ENCODE results near the gene ENTREP3.

DNA sequence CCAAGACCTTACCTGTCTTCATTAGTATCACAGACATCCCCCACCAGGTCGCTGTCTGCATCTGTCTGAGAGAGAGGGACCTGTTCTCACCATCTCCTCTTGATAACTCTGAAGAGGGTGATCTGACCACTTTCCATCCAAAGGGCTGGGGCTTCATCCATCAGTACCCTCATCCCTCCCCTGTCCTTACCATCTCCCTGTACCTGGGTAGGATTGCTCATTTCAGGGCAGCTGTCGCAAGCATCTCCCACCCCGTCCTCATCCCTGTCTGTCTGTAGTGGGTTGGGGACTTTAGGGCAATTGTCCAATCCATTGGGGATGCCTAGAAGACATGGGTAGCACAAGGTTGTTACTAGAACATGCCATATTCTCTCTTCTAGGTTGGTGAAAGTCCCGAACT, 55.5 kb downstream of the ENTREP3 start:
- TF ChIP-seq, protein P1, sequence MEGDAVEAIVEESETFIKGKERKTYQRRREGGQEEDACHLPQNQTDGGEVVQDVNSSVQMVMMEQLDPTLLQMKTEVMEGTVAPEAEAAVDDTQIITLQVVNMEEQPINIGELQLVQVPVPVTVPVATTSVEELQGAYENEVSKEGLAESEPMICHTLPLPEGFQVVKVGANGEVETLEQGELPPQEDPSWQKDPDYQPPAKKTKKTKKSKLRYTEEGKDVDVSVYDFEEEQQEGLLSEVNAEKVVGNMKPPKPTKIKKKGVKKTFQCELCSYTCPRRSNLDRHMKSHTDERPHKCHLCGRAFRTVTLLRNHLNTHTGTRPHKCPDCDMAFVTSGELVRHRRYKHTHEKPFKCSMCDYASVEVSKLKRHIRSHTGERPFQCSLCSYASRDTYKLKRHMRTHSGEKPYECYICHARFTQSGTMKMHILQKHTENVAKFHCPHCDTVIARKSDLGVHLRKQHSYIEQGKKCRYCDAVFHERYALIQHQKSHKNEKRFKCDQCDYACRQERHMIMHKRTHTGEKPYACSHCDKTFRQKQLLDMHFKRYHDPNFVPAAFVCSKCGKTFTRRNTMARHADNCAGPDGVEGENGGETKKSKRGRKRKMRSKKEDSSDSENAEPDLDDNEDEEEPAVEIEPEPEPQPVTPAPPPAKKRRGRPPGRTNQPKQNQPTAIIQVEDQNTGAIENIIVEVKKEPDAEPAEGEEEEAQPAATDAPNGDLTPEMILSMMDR (IDR thresholded peaks at IDR 0.05; ENCODE audit: low read depth, low read length) = no peak
- TF ChIP-seq EZH2phosphoT487 (IDR thresholded peaks at IDR 0.05; ENCODE audit: low read depth) = no peak
